GM19238 (cell line): ENCODE results near the gene PCDHA1.
"Not testable (repeated sequence)": the region's sequence is repeated elsewhere in the genome, so short reads cannot be mapped to it uniquely, and the experiment has no call there.

Experiments
- DNase-seq: peaks from one replicate; pipeline ENCODE4 v3.0.0; 2011; ENCODE audit warnings: low spot score; ENCODE audit not compliant: insufficient read length

PCDHA1 gene

GRCh38 chr5:140785905-140786686, at the start of gene PCDHA1:
TSS of gene PCDHA1 (plus strand) at chr5:140786140.
- DNase-seq, result no peak

GRCh38 chr5:140737486-140737885, 48.5 kb upstream of the PCDHA1 start:
- no peak for DNase-seq

- no peak for DNase-seq
These were observed 44.0 kb upstream of the PCDHA1 start for GRCh38 chr5:140741967-140742366.

- no peak for DNase-seq
These were observed 32.4 kb upstream of the PCDHA1 start for GRCh38 chr5:140753561-140753960.

- no peak for DNase-seq
These were observed 21.6 kb upstream of the PCDHA1 start for GRCh38 chr5:140764177-140764973.

- DNase-seq, result no peak
These were observed 18.5 kb upstream of the PCDHA1 start for GRCh38 chr5:140767444-140767843.

GRCh38 chr5:140780512-140780911, 5.4 kb upstream of the PCDHA1 start:
- no peak for DNase-seq

- not testable (repeated sequence) for DNase-seq
These were observed 1.5 kb downstream of the PCDHA1 start for GRCh38 chr5:140787422-140787821.

- not testable (repeated sequence) for DNase-seq
These were observed 2.0 kb downstream of the PCDHA1 start for GRCh38 chr5:140787849-140788504.

- DNase-seq, result no peak
These were observed 5.1 kb downstream of the PCDHA1 start for GRCh38 chr5:140791089-140791488.

- no peak for DNase-seq
These were observed 8.8 kb downstream of the PCDHA1 start, which contains the start of gene PCDHA2 for GRCh38 chr5:140794595-140795258. TSS of gene PCDHA2 (plus strand) at chr5:140794852.

GRCh38 chr5:140795259-140795641, 9.3 kb downstream of the PCDHA1 start:
- no peak for DNase-seq

GRCh38 chr5:140796072-140796717, 10.3 kb downstream of the PCDHA1 start:
- DNase-seq, result not testable (repeated sequence)

- DNase-seq, result no peak
These were observed 10.8 kb downstream of the PCDHA1 start for GRCh38 chr5:140796718-140797095.

- no peak for DNase-seq
These were observed 15.0 kb downstream of the PCDHA1 start, which contains the start of gene PCDHA3 for GRCh38 chr5:140800816-140801493. TSS of gene PCDHA3 (plus strand) at chr5:140801057.

- DNase-seq, result no peak
These were observed 15.5 kb downstream of the PCDHA1 start for GRCh38 chr5:140801494-140801841.

- DNase-seq, result not testable (repeated sequence)
These were observed 16.4 kb downstream of the PCDHA1 start for GRCh38 chr5:140802381-140802780.

- DNase-seq, result no peak
These were observed 16.9 kb downstream of the PCDHA1 start for GRCh38 chr5:140802781-140803271.

GRCh38 chr5:140806834-140807775, 21.2 kb downstream of the PCDHA1 start, which contains the start of gene PCDHA4:
TSS of gene PCDHA4 (plus strand) at chr5:140807068.
- no peak for DNase-seq
